ENCODE results near the gene CD300H. TPM values are rescaled to one million over a fixed set of nuclear protein-coding genes. Genes with fewer than 3 reads are reported as not detected.

CD300H gene
- total RNA-seq, 1 donor from 2014 or later = not detected

DNA sequence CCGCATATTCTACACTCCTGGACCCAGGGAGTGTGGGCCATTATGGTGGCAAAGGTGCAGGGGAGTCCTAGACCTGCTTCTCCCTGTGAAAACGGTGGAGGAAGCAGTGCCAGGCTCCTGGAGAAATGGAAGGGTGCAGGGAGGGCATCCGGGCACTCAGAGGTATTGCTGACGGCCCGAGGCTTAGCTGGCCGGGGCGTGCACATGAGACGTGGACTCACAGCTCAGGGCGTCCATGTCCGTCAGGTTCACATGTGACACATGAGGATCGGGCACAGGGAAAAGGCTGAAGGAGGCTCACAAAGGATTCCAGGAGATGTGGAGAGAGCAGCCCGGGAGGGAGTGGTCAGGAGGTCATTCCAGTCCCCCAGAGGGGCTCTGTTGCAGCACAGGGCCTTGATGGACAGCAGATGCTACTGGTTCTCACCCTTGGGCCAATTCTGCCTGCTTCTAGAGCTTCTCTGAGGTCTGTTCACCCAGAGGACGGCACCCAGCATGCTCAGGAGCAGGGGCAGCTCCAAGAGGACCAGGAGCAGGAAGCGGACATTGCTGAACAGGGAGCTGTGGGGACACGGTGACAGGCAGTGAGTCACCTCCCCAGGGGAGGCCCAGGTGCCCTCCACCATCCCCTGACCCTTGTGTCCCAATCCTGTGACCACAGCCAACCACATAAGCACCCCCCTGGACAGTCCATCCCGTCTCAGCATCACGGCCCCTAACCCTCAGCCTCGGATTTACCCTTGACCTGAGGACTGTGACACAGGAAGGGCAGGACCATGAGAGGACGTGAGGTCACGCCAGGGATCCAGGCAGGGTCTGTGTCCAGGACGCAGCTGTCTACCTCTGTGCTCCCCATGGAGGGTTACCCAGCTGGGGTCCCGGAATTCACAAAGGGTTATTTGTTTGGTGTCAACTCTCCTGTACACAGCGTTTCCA lies 25.9 kb downstream of the CD300H start:
- TF ChIP-seq, protein P1, sequence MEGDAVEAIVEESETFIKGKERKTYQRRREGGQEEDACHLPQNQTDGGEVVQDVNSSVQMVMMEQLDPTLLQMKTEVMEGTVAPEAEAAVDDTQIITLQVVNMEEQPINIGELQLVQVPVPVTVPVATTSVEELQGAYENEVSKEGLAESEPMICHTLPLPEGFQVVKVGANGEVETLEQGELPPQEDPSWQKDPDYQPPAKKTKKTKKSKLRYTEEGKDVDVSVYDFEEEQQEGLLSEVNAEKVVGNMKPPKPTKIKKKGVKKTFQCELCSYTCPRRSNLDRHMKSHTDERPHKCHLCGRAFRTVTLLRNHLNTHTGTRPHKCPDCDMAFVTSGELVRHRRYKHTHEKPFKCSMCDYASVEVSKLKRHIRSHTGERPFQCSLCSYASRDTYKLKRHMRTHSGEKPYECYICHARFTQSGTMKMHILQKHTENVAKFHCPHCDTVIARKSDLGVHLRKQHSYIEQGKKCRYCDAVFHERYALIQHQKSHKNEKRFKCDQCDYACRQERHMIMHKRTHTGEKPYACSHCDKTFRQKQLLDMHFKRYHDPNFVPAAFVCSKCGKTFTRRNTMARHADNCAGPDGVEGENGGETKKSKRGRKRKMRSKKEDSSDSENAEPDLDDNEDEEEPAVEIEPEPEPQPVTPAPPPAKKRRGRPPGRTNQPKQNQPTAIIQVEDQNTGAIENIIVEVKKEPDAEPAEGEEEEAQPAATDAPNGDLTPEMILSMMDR (IDR thresholded peaks at IDR 0.05; ENCODE audit: unreplicated experiment) = no peak
- no peaks in the 10 kb centered on the region for H3K36me3 Mint-ChIP-seq (ENCODE audit: low read depth, unreplicated experiment)
- H3K27ac Mint-ChIP-seq (ENCODE audit: unreplicated experiment) = no peak overlapping the region

DNA sequence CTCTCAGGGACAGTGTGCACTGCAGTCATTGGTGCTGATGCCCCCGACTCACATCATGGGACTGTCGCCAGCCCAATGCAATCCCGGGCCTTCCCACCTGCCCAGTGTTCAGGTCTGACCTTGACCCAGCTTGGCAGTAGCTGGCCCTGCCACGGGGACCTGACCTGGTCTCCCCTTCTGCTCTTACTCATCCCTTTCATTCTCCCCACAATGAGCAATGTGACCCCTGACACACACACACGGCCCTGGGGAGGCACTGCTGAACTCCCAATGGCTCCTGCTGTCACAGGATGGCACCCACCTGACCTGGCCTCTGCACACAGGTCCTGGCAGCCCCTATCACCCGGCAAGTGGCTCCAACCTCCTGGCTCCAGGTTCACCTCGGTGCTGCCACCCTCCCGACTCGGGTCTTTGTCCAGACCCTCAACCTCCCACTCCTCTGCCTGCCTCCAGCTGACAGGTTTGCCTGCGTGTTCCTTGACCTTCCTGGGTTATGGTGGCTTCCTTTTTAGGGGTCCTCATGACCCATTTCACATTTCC lies 28.0 kb downstream of the CD300H start:
- H3K4me3 Mint-ChIP-seq (ENCODE audit: unreplicated experiment) = no peak overlapping the region
- no peak for DNase-seq (ENCODE audit: low spot score)
- no peak overlapping the region for H3K27ac Mint-ChIP-seq (ENCODE audit: unreplicated experiment)
- TF ChIP-seq, protein P1 (IDR thresholded peaks at IDR 0.05; ENCODE audit: unreplicated experiment) = no peak
- peaks cover 8% of the 10 kb centered on the region for H3K27me3 Mint-ChIP-seq (ENCODE audit: unreplicated experiment)
- H3K36me3 Mint-ChIP-seq (ENCODE audit: low read depth, unreplicated experiment) = no peaks in the 10 kb centered on the region
- no peaks in the 10 kb centered on the region for H3K9me3 Mint-ChIP-seq (ENCODE audit: unreplicated experiment)
- no peaks in the 10 kb centered on the region for H3K4me1 Mint-ChIP-seq (ENCODE audit: unreplicated experiment)

More for the DNA sequence above, 25.9 kb downstream of the CD300H start:
- Mint-ChIP-seq H3K4me3 (ENCODE audit: unreplicated experiment) (no peak overlapping the region), H3K27me3 (ENCODE audit: unreplicated experiment) (peaks cover 16% of the 10 kb centered on the region), H3K4me1 (ENCODE audit: unreplicated experiment) (no peaks in the 10 kb centered on the region), H3K9me3 (ENCODE audit: unreplicated experiment) (no peaks in the 10 kb centered on the region)
- no peak for DNase-seq (ENCODE audit: low spot score)

DNA sequence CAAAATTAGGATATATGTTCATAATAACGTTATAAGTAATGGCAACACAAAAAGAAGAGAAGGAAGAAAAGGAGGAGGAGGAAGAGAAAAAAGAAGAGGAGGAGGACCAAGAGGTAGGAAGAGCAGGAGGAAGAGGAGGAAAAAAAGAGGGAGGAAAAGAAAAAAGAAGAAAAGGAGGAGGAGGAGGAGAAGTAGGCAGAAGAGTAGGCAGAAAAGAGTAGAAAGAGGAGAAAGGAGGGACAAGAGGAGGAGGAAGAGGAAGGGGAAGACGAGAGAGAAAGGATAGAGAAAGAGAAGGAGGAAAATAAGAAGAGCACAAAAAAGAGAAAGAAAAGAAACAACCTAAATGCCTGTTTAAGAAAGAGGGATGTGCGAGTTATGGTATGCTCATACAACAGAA lies 30.4 kb downstream of the CD300H start:
- peaks cover 5% of the 10 kb centered on the region for H3K27me3 Mint-ChIP-seq (ENCODE audit: unreplicated experiment)
- DNase-seq (ENCODE audit: low spot score) = no peak
- H3K9me3 Mint-ChIP-seq (ENCODE audit: unreplicated experiment) = no peaks in the 10 kb centered on the region
- H3K27ac Mint-ChIP-seq (ENCODE audit: unreplicated experiment) = no peak overlapping the region
- no peaks in the 10 kb centered on the region for H3K36me3 Mint-ChIP-seq (ENCODE audit: low read depth, unreplicated experiment)
- TF ChIP-seq, protein P1 (IDR thresholded peaks at IDR 0.05; ENCODE audit: unreplicated experiment) = no peak
- H3K4me3 Mint-ChIP-seq (ENCODE audit: unreplicated experiment) = no peak overlapping the region
- no peaks in the 10 kb centered on the region for H3K4me1 Mint-ChIP-seq (ENCODE audit: unreplicated experiment)

DNA sequence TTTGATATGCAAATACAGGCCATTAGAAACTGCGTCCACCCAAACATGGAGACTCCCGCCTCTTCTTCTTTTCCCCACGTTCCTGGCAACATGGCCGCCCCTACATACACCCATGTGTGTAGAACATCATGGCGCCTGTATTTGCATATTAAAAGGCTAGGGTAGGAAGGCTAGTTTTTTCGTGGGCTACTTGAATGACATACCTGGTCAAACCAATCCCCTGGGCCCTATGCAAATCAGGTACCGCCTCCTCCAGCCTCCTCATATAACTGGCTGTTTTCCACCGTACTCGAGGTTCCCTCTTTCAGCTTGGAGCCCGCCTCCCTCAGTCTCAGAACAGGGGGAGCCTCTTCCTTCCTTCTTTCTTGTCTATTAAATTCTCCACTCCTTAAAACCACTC lies 35.2 kb downstream of the CD300H start:
- no peak overlapping the region for H3K4me3 Mint-ChIP-seq (ENCODE audit: unreplicated experiment)
- no peak overlapping the region for H3K27ac Mint-ChIP-seq (ENCODE audit: unreplicated experiment)
- H3K4me1 Mint-ChIP-seq (ENCODE audit: unreplicated experiment) = no peaks in the 10 kb centered on the region
- H3K9me3 Mint-ChIP-seq (ENCODE audit: unreplicated experiment) = no peaks in the 10 kb centered on the region
- peaks cover 2% of the 10 kb centered on the region for H3K27me3 Mint-ChIP-seq (ENCODE audit: unreplicated experiment)
- no peaks in the 10 kb centered on the region for H3K36me3 Mint-ChIP-seq (ENCODE audit: low read depth, unreplicated experiment)
- TF ChIP-seq, protein P1 (IDR thresholded peaks at IDR 0.05; ENCODE audit: unreplicated experiment) = no peak
- DNase-seq (ENCODE audit: low spot score) = no peak

DNA sequence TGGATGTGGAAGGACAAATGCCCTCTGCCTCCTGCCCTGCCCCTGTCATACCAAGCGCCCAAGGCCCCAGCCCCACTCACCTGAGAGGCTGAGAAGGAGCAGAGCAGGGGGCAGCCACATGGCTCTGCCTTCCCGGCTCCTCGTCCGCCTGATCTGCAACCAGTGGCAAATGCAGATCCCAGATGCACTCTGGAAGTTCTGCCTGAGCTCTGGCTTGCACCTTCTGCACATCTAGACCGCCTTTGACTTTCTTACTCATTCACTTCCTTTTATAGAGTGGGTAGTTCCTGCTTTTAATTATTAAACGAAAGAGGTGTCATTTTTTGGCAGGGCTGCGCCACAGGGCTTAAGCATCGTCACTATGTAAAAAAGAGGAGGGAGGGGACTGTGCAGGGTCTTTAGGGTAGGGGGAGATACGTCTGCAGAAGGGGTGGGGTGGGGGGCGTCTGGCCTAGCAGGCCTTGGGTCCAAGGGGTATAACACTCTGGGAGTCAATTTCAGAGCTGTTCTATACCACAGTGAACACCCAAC lies 36.0 kb downstream of the CD300H start, which contains the start of gene CD300LB:
Gene CD300LB, minus strand, starts transcription at position 245 of the 531 bp plus-strand sequence. Its CDS starts 125 bp downstream, at position 120.
- peak; percentile 1 for DNase-seq (ENCODE audit: low spot score)

More for the DNA sequence above, 36.0 kb downstream of the CD300H start, which contains the start of gene CD300LB:
- no peaks in the 10 kb centered on the region for H3K9me3 Mint-ChIP-seq (ENCODE audit: unreplicated experiment)
- H3K36me3 Mint-ChIP-seq (ENCODE audit: low read depth, unreplicated experiment) = no peaks in the 10 kb centered on the region
- H3K4me3 Mint-ChIP-seq (ENCODE audit: unreplicated experiment) = no peak within 1 kb of the TSS
- no peak within 1 kb of the TSS for H3K27ac Mint-ChIP-seq (ENCODE audit: unreplicated experiment)
- TF ChIP-seq, protein P1 (IDR thresholded peaks at IDR 0.05; ENCODE audit: unreplicated experiment) = no peak
- H3K4me1 Mint-ChIP-seq (ENCODE audit: unreplicated experiment) = no peaks in the 10 kb centered on the region
- H3K27me3 Mint-ChIP-seq (ENCODE audit: unreplicated experiment) = peaks cover 2% of the 10 kb centered on the region

All from endothelial cell (in vitro differentiated cells).